Activated CD8-positive, alpha-beta T cell treated with anti-CD3 and anti-CD28 coated beads for 36 hours (primary cell): ENCODE data around the gene APIP. TPM values are rescaled to one million over a fixed set of nuclear protein-coding genes. Genes with fewer than 3 reads are reported as not detected.

ENCODE experiments used
- ATAC-seq: fragments of 200-7000 bp; cut with Tn5 transposase; one replicate; pipeline ENCODE4 v1.10.0; 2021; ENCODE audit warnings: mild to moderate bottlenecking, moderate library complexity
- CTCF ChIA-PET: fragments of 350-600 bp; sonication (Branson Sonifier 250); formaldehyde crosslinking; loops from one replicate; lab custom pipeline; 2021; ENCODE audit warnings: antibody characterized with exemption; lab: Charles Lee
- POLR2A ChIA-PET: fragments of 350-600 bp; sonication (Branson Sonifier 250); formaldehyde crosslinking; loops from one replicate; lab custom pipeline; 2021; ENCODE audit warnings: antibody characterized with exemption; lab: Charles Lee
- DNase-seq: peaks from one replicate; pipeline ENCODE4 v3.0.0-alpha.2; 2020
- H3K27ac Mint-ChIP-seq: one replicate; pipeline ENCODE4 v1.8.0; 2021; ENCODE audit warnings: mild to moderate bottlenecking, mixed read lengths
- H3K27me3 Mint-ChIP-seq: one replicate; pipeline ENCODE4 v1.8.0; 2021; ENCODE audit warnings: mixed read lengths
- H3K36me3 Mint-ChIP-seq: one replicate; pipeline ENCODE4 v1.8.0; 2021; ENCODE audit warnings: low read depth, mixed read lengths
- H3K4me1 Mint-ChIP-seq: one replicate; pipeline ENCODE4 v1.8.0; 2021; ENCODE audit warnings: low read depth, mixed read lengths
- H3K4me3 Mint-ChIP-seq: one replicate; pipeline ENCODE4 v1.8.0; 2021; ENCODE audit warnings: mild to moderate bottlenecking, moderate library complexity, mixed read lengths
- H3K9me3 Mint-ChIP-seq: one replicate; pipeline ENCODE4 v1.8.0; 2021; ENCODE audit warnings: mixed read lengths
- CTCF ChIP-seq: fragments of 200-600 bp; IDR thresholded peaks from one replicate; pipeline ENCODE4 v1.8.0; 2022; ENCODE audit warnings: antibody characterized with exemption, mild to moderate bottlenecking
- intact Hi-C: fragments of 100-400 bp; cut with micrococcal nuclease; formaldehyde crosslinking; loops from one replicate; pipeline ENCODE4 v1.10.0; 2022
- total RNA-seq, 2 experiments: library from RNA; stranded (reverse); gene quantifications; one replicate each; pipeline ENCODE4 v1.2.3, GENCODE V29; 2021

APIP gene
- total RNA-seq, 2 experiments from 2014 or later: 34.4 to 39.0 TPM

GRCh38 chr11:34953955-34954354 is 37.8 kb upstream of the APIP start:
- Mint-ChIP-seq H3K36me3 (peaks cover 10% of the 10 kb centered on the region), H3K4me3 (no peak overlapping the region), H3K27me3 (no peaks in the 10 kb centered on the region), H3K9me3 (no peaks in the 10 kb centered on the region), H3K4me1 (peaks cover 7% of the 10 kb centered on the region), H3K27ac (no peak overlapping the region)
- peak; percentile 42 for ATAC-seq
- intact Hi-C loops: no loop called here
- POLR2A ChIA-PET: no interaction called here
- CTCF ChIA-PET: interaction anchor here (1.0 to 1.8 kb wide), 3 partner anchors 18 to 438 kb away, joined by 4 to 5 read pairs (median 4); no protein-coding TSS in a partner anchor
- peak; percentile 11 for DNase-seq
- TF ChIP-seq CTCF: no peak

- no peak overlapping the region for H3K27ac Mint-ChIP-seq
- no peak for ATAC-seq
- peaks cover 11% of the 10 kb centered on the region for H3K4me1 Mint-ChIP-seq
- no peak overlapping the region for H3K4me3 Mint-ChIP-seq
- no peak for TF ChIP-seq CTCF
- H3K9me3 Mint-ChIP-seq: peaks cover 6% of the 10 kb centered on the region
- H3K36me3 Mint-ChIP-seq: peaks cover 28% of the 10 kb centered on the region
- DNase-seq: no peak
- CTCF ChIA-PET: interaction anchor here (1.5 kb wide), 1 partner anchor 22 kb away, joined by 5 read pairs; no protein-coding TSS in a partner anchor
- POLR2A ChIA-PET: interaction anchor here (0.8 to 1.1 kb wide), 2 partner anchors 13 to 19 kb away, joined by 3 read pairs; no protein-coding TSS in a partner anchor
- intact Hi-C loops: no loop called here
- H3K27me3 Mint-ChIP-seq: no peaks in the 10 kb centered on the region
These were observed 32.5 kb upstream of the APIP start for GRCh38 chr11:34948696-34949095.

GRCh38 chr11:34944692-34945091 is 28.5 kb upstream of the APIP start:
- H3K4me3 Mint-ChIP-seq: no peak overlapping the region
- DNase-seq: no peak
- no peaks in the 10 kb centered on the region for H3K27me3 Mint-ChIP-seq
- H3K27ac Mint-ChIP-seq: no peak overlapping the region
- no peak for ATAC-seq
- CTCF ChIA-PET: interaction anchor here (0.7 to 2.1 kb wide), 2 partner anchors 20 to 446 kb away, joined by 3 to 5 read pairs; no protein-coding TSS in a partner anchor
- intact Hi-C loops: no loop called here
- no peak for TF ChIP-seq CTCF
- peaks cover 27% of the 10 kb centered on the region for H3K36me3 Mint-ChIP-seq
- peaks cover 17% of the 10 kb centered on the region for H3K4me1 Mint-ChIP-seq
- H3K9me3 Mint-ChIP-seq: peaks cover 6% of the 10 kb centered on the region
- POLR2A ChIA-PET: no interaction called here

- H3K4me3 Mint-ChIP-seq: no peak overlapping the region
- no peak for ATAC-seq
- peaks cover 20% of the 10 kb centered on the region for H3K36me3 Mint-ChIP-seq
- ChIA-PET CTCF (interaction anchor here (1.0 to 1.3 kb wide), 3 partner anchors 8 to 13 kb away, joined by 3 to 6 read pairs (median 4); no protein-coding TSS in a partner anchor), POLR2A (interaction anchor here (0.7 to 0.8 kb wide), 2 partner anchors 15 to 445 kb away, joined by 3 read pairs; no protein-coding TSS in a partner anchor)
- peaks cover 26% of the 10 kb centered on the region for H3K4me1 Mint-ChIP-seq
- no peak for DNase-seq
- H3K27ac Mint-ChIP-seq: no peak overlapping the region
- no peak for TF ChIP-seq CTCF
- no peaks in the 10 kb centered on the region for H3K27me3 Mint-ChIP-seq
- peaks cover 6% of the 10 kb centered on the region for H3K9me3 Mint-ChIP-seq
- intact Hi-C loops: no loop called here
These were observed 25.5 kb upstream of the APIP start for GRCh38 chr11:34941688-34942087.

- Mint-ChIP-seq H3K36me3 (peaks cover 21% of the 10 kb centered on the region), H3K4me1 (peaks cover 25% of the 10 kb centered on the region), H3K27ac (no peak overlapping the region), H3K9me3 (peaks cover 4% of the 10 kb centered on the region), H3K4me3 (no peak overlapping the region), H3K27me3 (no peaks in the 10 kb centered on the region)
- POLR2A ChIA-PET: no interaction called here
- DNase-seq: no peak
- TF ChIP-seq CTCF: no peak
- CTCF ChIA-PET: interaction anchor here (1.0 to 1.4 kb wide), 2 partner anchors 15 to 452 kb away, joined by 3 read pairs; no protein-coding TSS in a partner anchor
- intact Hi-C loops: no loop called here
- ATAC-seq: no peak
These were observed 24.0 kb upstream of the APIP start for GRCh38 chr11:34940026-34940677.
